ENCODE results near the gene HOXD8.

HOXD8 gene

DNA sequence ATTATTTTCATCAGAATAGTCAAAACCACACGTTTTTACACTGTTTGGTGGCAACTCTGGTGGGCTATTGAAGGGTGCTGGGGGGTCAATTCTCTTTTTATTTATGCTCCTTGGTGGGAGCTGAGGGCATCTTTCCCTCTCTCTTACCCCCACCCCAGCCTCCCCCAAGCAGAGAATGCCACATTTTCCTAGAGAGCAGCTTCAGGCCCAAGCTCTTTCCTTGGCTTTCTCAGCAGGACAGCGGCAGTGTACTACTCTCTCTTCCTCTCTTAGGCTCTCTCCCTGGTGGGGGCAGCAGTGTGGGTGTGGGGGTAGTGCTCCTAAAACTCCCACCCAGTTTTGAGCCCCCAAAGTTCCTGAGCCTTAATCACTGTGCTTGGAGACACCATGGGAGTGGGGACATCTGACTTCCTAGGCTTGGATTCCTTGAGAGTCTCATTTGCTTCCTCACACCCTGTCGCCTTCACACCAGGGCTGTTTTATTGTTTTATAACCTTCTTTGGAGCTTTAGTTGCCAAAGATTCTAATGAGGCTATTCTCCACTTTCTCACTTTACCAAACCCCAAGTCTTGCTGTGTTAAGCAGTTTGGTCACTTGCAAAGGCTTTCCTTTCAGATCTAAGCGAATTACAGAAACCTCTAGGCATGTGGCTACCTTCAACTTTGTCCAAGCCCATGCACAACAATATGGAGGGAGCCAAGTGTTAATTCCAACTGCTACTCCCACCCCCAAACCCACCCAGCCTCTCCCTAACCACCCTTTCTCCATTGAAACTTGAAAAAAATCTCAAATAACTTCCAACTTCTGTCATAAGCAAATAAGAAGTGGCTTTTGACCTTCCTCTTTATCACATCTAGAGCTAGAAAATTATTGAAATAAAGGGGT is 15.8 kb downstream of the HOXD8 start:
- no peak for DNase-seq (ENCODE audit: low read depth in 2 of 2, low spot score in 1 of 2)

DNA sequence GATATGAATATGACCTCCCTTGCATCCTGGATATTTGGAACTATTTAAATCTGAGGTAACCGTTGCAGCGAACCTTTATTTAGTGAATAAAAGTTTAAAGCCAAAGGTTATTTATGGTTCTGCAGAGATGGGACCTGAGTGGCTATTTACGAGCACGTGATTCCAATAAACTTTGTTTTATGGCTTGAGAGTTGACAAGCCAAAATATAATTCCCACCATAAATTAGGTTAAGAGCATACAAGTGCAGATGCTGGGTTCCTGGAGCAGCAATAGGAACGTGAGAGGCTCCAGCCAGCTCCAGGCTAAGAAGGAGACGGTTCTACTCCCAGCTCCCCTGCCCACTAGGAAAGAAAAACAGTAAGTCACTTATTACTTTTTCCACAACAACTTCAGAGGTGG is 16.6 kb downstream of the HOXD8 start:
- DNase-seq (ENCODE audit: low read depth in 2 of 2, low spot score in 1 of 2): no peak

DNA sequence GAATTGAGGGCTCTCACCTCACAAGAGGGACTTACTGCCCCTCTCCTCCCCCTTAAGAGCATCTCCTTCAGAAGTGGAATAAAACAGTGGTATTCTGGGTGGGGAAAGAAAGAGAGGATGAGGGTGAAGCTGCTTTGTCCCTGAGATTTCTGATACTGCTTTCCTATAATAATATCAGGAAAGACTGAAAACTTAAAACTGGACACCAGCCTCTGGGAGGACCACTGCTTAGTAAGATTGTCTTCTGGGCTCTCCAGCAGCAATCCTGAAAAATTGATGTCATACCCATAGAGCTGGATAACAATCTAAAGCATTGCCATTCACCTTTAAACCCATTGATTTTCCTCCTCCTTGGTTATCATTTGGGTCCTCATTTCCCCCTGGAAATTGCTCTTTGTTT is 17.1 kb downstream of the HOXD8 start:
- no peak for DNase-seq (ENCODE audit: low read depth in 2 of 2, low spot score in 1 of 2)

DNA sequence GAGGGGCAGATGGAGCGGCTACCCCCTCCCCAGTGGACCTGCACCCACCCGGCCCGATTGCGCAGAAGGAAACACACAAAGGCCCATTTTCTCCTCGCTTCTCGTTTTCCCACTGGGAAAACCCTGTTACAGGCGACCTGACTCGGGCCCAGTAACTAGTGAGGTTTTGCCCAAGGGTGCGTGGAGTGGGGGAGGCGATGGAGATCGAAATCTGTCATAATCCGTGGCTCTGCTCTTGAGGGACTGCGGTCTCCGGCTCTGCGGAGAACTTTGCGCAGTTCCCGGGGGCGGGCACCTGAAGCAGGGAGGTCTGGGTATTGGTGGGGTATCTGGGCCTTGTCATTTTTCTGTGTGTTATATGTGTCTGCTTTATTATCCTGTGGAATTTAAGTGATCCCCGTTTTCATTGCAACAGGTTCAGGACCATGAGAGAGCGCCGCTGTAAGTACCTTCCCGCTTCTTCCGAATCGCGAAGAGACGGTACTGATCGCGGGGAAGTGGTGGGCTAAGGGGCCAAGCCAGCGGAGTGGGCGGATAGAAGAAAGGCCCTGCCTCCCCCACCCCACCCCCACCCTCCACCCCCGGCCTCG is 17.8 kb downstream of the HOXD8 start:
- DNase-seq (ENCODE audit: low read depth in 2 of 2, low spot score in 1 of 2): no peak

DNA sequence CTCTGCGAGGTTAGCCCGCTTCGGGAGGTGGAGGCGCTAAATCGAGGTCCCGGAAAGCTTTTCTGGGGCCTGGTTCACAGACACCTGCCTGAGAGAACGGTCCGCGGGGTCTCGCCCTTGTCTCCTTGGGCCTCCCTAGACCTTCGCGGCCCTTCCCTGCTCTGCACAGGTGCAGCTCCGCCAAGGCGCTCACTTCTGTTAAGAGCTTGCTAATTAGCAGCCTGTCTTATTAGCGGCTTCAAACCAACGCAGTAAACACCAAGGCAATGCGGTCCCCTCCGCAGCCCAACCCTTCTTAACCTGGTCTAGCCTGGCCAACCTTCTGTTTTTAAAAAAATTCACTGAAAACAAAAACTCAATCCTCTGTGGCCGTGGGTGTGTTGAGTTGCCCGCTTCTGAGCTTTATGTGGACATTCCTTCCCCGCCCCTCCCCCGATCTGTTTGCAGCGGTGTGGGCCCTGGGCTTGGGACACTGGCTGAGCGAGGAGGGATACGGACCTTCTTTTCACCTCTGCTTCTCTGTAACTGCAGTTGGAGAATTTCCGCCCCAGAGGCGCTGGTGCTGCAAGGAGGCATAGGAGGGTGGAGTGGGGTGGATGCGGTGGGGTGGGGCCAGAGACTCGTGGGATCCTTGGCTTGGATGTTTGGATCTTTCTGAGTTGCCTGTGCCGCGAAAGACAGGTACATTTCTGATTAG is 18.4 kb downstream of the HOXD8 start:
- DNase-seq (ENCODE audit: low read depth in 2 of 2, low spot score in 1 of 2): no peak

DNA sequence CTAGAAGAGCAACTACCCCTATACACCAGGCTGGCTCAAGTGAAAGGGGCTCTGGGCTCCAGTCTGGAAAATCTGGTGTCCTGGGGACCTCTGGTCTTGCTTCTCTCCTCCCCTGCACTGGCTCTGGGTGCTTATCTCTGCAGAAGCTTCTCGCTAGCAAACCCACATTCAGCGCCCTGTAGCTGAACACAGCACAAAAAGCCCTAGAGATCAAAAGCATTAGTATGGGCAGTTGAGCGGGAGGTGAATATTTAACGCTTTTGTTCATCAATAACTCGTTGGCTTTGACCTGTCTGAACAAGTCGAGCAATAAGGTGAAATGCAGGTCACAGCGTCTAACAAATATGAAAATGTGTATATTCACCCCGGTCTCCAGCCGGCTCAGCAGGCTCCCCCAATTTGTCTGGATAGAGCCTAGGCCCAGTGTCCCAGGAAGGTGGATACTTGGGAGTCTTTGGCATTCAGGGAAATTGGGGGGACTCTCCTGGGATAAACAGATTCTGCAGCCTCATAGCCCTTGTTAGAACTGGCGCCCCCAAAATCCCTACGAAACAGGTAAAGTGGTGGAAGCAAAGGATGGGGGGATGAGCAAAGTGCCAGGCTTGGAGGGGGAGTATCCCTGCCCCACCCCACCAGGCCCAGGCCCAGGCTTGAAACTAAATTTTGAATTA is 19.4 kb downstream of the HOXD8 start:
- no peak for DNase-seq (ENCODE audit: low read depth in 2 of 2, low spot score in 1 of 2)

DNA sequence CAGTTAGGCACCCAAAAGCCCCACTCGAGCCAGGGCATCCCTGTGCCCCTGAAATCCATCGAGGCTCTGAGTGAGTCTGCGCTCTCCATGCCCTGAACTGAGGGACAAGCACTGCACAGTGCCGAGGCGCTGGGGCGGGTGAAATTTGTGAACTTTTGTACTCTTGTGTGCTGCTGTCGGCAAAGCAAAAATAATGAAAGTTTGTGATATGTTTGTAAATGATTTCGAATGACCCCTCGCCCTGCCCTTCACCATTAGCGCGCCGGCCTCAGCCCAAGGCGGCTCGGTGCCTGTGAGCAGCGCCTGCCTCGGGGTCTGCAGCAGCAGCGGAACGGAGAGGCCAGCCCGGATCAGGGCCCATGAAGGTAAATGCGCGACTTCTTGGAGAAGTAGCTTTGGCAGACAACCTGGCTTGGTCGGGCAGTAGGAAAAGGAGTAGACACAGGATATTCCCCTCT is 20.0 kb downstream of the HOXD8 start:
- DNase-seq (ENCODE audit: low read depth in 2 of 2, low spot score in 1 of 2): no peak

DNA sequence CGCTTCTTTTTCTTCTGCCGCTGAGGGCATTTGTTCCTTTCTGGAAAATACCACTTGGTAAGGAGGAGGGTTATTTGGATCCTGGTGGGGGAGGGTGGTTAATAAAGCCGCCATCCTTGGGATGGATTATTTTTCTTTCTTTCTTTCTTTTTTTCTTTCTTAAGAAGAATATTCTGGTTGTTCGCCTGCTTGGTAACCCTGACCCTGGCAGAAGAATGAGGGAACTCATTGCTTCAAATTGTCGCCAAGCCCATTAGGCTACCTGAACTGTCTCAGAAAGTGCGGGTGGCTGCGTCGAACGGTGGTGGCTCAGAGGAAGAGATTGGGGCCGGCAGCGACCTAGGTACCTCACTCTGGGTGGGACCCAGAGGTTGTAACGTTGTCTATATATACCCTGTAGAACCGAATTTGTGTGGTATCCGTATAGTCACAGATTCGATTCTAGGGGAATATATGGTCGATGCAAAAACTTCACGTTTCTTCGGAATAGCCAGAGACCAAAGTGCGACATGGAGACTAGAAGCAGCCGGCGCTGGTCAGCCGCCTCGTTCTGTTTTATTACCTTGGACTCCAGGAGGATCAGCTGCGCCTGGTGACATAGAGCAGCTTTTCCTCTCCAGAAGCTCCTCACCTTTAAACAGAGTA is 20.6 kb downstream of the HOXD8 start:
- no peak for DNase-seq (ENCODE audit: low read depth in 2 of 2, low spot score in 1 of 2)

DNA sequence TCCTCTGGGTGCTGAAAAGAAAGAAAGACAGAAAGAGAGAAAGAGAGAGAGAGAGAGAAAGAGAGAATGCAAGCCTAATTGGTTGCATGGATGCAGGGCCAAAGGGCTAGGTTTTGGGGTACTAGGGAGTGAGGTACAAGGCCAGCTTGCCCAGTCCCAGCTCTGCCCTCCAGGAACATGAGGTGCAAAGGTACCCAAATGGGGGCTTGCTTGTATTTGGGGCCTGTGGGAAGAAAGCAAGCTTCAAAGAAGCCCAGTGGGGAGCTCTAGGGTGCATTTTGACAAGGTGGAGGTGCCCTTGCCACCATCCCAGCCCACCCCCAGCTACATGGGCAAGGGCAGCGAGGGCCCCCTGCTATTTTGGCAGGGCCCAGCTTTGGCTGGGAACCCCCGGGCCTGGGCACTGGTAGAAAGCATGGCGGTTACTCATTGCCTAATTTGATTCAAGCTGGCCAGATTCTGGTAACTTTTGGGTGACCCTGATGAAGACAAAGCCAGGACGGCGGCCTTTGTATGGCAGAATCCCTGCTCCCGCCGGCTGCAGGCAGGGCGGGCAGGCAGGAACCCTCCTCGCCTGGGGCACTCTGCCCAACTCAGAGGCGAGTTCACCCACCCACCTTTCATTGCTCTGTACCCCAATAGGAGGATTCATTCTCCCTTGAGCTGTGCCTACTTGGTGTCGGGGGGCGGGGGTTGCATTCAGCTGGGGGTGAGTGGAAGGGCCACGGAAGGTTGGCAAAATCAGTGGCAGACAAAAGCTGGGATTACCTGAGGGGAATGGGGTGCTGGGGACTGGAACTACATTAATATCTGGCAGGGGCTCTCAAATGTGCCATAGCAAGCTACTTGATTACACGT is 21.3 kb downstream of the HOXD8 start:
- DNase-seq (ENCODE audit: low read depth in 2 of 2, low spot score in 1 of 2): no peak

DNA sequence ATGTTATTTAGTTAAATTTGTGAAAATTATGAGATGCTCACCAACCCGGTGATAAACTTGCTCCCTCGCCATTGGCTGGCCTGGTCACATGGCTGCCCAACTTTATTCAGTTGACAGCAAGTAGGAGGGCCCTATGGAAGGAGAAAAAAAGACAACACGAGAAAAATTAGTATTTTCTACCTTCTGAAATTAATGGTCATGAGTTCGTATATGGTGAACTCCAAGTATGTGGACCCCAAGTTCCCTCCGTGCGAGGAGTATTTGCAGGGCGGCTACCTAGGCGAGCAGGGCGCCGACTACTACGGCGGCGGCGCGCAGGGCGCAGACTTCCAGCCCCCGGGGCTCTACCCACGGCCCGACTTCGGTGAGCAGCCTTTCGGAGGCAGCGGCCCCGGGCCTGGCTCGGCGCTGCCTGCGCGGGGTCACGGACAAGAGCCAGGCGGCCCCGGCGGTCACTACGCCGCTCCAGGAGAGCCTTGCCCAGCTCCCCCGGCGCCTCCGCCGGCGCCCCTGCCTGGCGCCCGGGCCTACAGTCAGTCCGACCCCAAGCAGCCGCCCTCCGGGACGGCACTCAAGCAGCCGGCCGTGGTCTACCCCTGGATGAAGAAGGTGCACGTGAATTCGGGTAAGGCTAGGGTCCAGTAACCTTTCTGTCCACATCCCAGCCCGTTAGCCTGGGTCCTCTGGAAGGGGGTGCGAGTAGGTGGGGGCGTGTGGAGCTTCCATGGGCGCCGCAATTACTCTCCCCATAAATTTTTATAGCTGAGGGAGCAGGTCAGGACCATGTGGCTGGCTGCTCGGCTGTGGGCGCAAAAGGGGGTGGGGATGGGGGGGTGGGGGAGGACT is 22.2 kb downstream of the HOXD8 start, which contains the start of gene HOXD4:
Gene HOXD4 (plus strand): TSS at position 109 of the 846 bp plus-strand sequence. CDS start 84 bp downstream, at position 193.
- DNase-seq (ENCODE audit: low read depth in 2 of 2, low spot score in 1 of 2): no peak

DNA sequence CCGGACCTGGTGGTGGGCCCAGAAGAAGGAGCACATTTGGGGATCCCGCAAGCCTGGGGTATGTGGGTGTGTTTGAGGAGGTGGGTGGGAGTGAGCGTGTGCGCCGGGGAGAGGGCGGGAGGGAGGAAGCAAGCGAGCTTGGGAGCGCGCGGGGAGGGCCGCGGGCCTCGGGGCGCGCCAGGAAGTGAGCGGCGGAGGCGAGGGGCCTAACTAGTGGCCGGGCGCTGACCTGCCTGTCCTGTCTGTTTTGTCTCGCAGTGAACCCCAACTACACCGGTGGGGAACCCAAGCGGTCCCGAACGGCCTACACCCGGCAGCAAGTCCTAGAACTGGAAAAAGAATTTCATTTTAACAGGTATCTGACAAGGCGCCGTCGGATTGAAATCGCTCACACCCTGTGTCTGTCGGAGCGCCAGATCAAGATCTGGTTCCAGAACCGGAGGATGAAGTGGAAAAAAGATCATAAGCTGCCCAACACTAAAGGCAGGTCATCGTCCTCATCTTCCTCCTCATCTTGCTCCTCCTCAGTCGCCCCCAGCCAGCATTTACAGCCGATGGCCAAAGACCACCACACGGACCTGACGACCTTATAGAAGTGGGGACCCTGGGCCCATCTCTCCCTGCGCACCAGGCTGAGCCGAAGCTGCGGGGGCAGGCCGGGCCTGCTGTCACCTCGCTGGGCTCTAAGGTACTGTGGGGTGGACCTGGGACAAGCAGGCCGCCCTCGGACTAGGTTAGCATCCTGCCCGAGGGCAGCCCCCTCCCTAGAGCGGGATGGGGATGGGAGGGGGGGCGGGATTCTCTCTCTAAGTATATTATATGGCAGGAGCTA is 23.1 kb downstream of the HOXD8 start:
- no peak for DNase-seq (ENCODE audit: low read depth in 2 of 2, low spot score in 1 of 2)

DNA sequence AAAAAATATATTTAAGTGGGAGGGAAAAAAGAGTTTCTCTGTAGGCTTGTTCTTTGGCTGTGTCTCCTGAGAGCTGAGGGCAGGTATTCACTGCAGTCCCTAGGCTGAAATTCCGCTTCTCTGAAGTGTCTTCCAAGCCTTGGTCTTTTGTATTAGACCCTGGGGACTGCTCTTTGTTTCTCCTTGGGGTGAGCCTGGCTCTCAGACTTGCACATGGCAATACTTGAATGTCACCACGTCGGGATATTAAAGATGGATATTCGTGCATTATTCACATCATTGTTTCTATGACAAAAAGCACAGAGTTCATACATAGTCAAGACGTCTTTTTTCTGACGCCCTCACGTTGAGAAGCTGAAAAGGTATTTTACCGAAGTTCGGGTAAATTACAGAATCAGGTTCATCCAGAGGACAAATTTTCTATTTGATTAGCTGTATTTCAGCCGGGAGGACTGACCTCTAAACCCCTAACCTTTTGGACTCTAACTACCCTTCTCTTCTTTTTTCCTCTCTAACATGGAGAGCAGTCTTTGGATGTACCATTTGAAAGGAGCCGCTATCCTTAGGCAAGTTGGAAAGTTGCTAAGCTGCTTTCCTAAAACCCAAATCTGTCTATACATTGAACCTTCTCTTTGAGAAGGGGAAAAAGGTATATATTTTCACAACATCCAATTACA is 25.2 kb downstream of the HOXD8 start:
- no peak for DNase-seq (ENCODE audit: low read depth in 2 of 2, low spot score in 1 of 2)

DNA sequence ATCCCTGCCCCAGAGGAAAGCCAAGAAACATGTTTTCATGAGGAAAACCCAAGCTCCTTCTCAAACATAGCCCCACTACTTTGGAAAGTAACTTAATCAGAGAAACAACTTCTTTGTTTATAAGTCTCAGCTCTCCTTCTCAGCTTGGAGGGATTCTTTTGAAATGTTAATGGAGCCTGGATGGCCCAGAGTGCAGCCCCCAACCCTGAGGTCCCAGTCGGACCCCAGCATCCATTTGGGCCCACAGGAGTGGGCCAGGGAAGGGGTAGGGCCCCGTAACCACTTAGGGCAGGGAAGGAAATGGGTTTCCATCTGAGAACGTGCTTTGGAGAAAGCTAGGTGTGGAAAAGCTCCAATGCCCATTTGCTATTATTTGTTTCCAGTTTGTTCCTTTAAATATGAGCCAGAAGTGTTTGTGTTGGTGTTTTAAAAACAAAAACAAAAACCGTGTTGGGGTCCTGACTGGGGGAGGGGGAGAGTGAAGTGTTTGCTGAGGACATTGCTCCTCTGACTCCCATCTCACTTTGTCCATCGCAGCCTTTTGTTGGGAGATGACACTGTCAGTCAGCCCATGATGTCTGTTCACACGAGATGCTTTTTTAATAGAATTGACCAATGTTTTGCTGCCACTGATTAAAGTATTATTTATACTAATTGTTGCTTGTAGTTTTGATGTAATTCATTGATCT is 26.0 kb downstream of the HOXD8 start:
- DNase-seq (ENCODE audit: low read depth in 2 of 2, low spot score in 1 of 2): no peak

DNA sequence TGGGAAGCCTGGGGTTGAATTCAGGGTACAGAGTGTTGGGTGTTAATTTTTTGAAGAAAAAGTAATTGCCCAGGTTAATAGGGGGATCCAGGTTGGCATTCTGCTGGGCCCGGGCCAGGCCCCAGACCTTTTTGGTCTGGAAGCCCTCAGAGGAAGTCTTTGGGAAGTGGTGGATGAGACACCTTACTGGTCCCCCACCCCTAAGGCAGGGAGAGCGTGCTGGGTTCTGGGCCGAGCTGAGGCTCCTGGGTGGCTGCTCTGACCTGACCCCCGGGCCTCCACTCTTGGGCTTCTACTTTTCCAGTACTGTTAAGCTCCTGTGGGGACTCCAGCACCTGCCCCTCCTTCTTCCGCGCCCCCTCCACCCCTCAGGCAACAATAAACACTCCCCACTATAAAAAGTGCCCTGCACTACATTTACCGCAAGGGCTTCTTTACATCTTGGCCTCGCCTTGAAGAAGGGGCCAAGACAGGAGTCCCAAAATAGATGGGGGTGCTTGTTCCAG is 26.8 kb downstream of the HOXD8 start:
- no peak for DNase-seq (ENCODE audit: low read depth in 2 of 2, low spot score in 1 of 2)

DNA sequence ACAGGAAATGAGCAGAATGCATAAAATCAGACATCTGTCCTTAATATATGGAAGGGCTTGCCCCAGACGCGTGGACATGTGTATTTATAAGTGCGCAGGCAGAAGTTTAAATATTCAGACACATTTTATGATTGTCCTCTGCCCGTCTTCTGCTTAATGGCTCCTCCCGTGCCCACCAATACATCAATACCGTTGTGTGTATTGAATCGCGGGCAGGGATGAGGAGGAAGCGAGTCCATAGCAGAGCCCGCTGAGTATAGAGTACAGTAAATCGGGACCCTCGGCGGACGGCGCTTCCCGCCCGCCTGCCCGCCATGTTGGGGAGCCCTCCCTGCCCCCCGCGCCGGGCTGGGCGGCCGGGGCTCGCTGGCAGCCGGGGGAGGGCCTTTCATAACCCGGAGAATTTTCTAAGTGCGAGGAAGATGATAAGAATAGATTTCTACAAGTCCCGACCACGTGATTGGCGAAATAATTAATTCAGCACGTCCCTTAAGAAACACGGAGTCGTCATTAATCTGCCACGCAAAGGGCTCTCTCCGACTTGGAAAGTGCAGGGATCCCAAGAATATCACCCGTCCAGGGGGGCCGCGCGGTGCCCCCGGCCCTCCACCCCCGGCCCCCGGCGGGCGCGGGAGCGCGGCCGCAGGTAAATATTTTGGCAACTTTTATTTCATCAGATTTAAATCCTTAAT is 27.4 kb downstream of the HOXD8 start, which contains the start of gene HOXD3:
Gene HOXD3 (plus strand): TSS at position 501 of the 692 bp plus-strand sequence. CDS start 11,808 bp downstream, outside the sequence.
- DNase-seq (ENCODE audit: low read depth in 2 of 2, low spot score in 1 of 2): no peak
